ENCODE results near the gene ZNF564. TPM values are rescaled to one million over a fixed set of nuclear protein-coding genes. Genes with fewer than 3 reads are reported as not detected.
"Not testable (repeated sequence)": the region's sequence is repeated elsewhere in the genome, so short reads cannot be mapped to it uniquely, and the experiment has no call there.

The ZNF564 gene
- total RNA-seq, 1 donor from 2014 or later: 18.8 TPM

- Mint-ChIP-seq H3K4me3 (ENCODE audit: unreplicated experiment) (no peak overlapping the region), H3K27me3 (ENCODE audit: unreplicated experiment) (peaks cover 5% of the 10 kb centered on the region), H3K4me1 (ENCODE audit: unreplicated experiment) (no peaks in the 10 kb centered on the region), H3K36me3 (ENCODE audit: low read depth, unreplicated experiment) (peaks cover 29% of the 10 kb centered on the region), H3K9me3 (ENCODE audit: unreplicated experiment) (peaks cover 11% of the 10 kb centered on the region), H3K27ac (ENCODE audit: unreplicated experiment) (no peak overlapping the region)
- DNase-seq (ENCODE audit: low spot score): no peak
- TF ChIP-seq, protein P1, sequence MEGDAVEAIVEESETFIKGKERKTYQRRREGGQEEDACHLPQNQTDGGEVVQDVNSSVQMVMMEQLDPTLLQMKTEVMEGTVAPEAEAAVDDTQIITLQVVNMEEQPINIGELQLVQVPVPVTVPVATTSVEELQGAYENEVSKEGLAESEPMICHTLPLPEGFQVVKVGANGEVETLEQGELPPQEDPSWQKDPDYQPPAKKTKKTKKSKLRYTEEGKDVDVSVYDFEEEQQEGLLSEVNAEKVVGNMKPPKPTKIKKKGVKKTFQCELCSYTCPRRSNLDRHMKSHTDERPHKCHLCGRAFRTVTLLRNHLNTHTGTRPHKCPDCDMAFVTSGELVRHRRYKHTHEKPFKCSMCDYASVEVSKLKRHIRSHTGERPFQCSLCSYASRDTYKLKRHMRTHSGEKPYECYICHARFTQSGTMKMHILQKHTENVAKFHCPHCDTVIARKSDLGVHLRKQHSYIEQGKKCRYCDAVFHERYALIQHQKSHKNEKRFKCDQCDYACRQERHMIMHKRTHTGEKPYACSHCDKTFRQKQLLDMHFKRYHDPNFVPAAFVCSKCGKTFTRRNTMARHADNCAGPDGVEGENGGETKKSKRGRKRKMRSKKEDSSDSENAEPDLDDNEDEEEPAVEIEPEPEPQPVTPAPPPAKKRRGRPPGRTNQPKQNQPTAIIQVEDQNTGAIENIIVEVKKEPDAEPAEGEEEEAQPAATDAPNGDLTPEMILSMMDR (IDR thresholded peaks at IDR 0.05; ENCODE audit: unreplicated experiment): no peak
These were observed 37.7 kb downstream of the ZNF564 start for GRCh38 chr19:12513531-12514061.

DNA sequence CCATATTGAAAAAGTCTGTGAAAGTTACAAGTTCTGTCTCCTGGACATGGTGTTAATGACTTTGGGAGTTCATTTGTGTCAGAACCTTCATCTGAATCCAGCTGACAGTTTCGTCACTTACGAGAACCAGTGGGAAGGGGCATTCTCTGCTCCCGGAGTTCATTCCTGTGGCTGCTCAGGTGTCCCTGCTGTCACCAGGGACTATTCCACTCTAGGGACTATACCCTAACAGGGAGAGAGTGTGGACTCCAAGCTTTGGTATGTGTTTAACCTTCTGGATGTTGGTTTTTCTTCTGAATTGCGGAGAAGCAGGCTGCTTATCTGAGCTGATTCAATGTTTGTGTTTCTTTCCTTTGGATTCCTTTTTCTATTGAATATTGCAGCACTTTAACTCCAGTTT is 54.2 kb downstream of the ZNF564 start:
- DNase-seq (ENCODE audit: low spot score): no peak
- peaks cover 7% of the 10 kb centered on the region for H3K27me3 Mint-ChIP-seq (ENCODE audit: unreplicated experiment)
- H3K9me3 Mint-ChIP-seq (ENCODE audit: unreplicated experiment): peaks cover 5% of the 10 kb centered on the region
- peaks cover 7% of the 10 kb centered on the region for H3K4me1 Mint-ChIP-seq (ENCODE audit: unreplicated experiment)
- H3K27ac Mint-ChIP-seq (ENCODE audit: unreplicated experiment): no peak overlapping the region
- TF ChIP-seq, protein P1 (IDR thresholded peaks at IDR 0.05; ENCODE audit: unreplicated experiment): no peak
- no peak overlapping the region for H3K4me3 Mint-ChIP-seq (ENCODE audit: unreplicated experiment)
- peaks cover 4% of the 10 kb centered on the region for H3K36me3 Mint-ChIP-seq (ENCODE audit: low read depth, unreplicated experiment)

GRCh38 chr19:12496480-12496879 is 54.8 kb downstream of the ZNF564 start:
- DNase-seq (ENCODE audit: low spot score): no peak
- H3K4me1 Mint-ChIP-seq (ENCODE audit: unreplicated experiment): peaks cover 7% of the 10 kb centered on the region
- TF ChIP-seq, protein P1 (IDR thresholded peaks at IDR 0.05; ENCODE audit: unreplicated experiment): no peak
- no peak overlapping the region for H3K4me3 Mint-ChIP-seq (ENCODE audit: unreplicated experiment)
- H3K9me3 Mint-ChIP-seq (ENCODE audit: unreplicated experiment): peaks cover 5% of the 10 kb centered on the region
- H3K27me3 Mint-ChIP-seq (ENCODE audit: unreplicated experiment): peaks cover 7% of the 10 kb centered on the region
- H3K27ac Mint-ChIP-seq (ENCODE audit: unreplicated experiment): no peak overlapping the region
- peaks cover 4% of the 10 kb centered on the region for H3K36me3 Mint-ChIP-seq (ENCODE audit: low read depth, unreplicated experiment)

DNA sequence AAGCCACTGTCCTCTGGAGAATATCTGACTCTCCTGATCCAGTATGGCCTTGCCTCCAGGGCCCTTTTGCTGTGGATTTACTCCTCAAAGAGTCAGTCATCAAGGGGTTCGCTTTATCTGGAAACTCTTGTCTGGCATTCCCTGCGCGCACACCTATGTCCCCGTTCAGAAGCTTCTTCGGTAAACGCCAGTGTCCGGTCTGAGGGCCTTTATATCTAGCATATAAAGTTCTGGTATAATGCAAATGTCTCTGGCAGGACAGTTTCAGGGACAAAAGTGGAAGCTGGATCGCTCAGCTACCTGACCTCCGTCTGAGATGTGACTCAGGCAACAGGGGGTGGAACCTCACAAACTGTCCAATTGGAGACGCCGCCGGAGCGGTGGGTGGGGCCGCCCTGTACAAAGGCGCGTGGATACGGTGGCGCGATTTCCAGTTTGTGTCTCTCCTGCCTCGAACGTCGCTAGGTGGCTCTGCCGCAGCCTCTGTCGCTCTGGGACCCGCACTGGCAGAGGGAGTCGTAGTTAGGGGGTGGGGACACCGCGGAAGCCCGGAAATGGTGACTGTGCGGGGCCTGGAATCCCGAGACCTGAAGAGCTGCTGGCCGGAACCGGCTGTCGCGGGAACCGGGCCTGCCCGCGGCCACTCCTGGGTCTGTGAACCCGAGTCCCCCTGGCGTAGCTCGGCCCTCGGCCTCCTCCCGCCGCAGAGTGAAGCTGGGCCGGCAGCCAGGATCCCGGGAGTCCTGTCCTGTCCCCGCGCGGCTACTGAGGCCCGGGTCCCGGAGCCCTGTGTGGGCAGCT is 56.1 kb downstream of the ZNF564 start:
- Mint-ChIP-seq H3K27ac (ENCODE audit: unreplicated experiment) (peak overlapping the region; percentile 92), H3K9me3 (ENCODE audit: unreplicated experiment) (peaks cover 5% of the 10 kb centered on the region), H3K4me1 (ENCODE audit: unreplicated experiment) (peaks cover 7% of the 10 kb centered on the region), H3K36me3 (ENCODE audit: low read depth, unreplicated experiment) (peaks cover 4% of the 10 kb centered on the region), H3K27me3 (ENCODE audit: unreplicated experiment) (peaks cover 7% of the 10 kb centered on the region), H3K4me3 (ENCODE audit: unreplicated experiment) (peak overlapping the region; percentile 92)
- DNase-seq (ENCODE audit: low spot score): peak; percentile 86
- TF ChIP-seq, protein P1 (IDR thresholded peaks at IDR 0.05; ENCODE audit: unreplicated experiment): no peak

DNA sequence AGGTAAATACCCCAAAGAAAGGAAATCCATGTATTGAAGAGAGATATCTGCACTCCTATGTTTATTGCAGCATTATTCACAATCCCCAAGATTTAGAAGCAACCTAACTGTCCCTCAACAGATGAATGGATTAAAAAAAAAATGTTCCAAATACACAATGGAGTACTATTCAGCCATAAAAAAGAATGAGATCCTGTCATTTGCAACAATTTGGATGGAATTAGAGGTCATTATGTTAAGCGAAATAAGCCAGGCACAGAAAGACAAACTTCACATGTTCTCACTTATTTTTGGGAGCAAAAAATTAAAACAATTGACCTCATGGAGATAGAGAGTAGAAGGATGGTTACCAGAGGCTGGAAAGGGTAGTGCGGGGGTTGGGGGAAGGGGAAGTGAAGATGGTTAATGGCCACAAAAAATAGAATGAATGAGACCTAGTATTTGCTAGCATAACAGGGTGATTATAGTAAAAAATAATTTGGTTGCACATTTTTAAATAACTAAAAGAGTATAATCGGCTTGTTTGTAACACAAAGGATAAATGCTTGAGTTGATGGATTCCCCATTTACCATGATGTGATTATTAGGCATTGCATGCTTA is 56.9 kb downstream of the ZNF564 start:
- TF ChIP-seq, protein P1 (IDR thresholded peaks at IDR 0.05; ENCODE audit: unreplicated experiment): no peak
- no peak for DNase-seq (ENCODE audit: low spot score)
- peak overlapping the region; percentile 78 for H3K4me3 Mint-ChIP-seq (ENCODE audit: unreplicated experiment)
- peaks cover 5% of the 10 kb centered on the region for H3K9me3 Mint-ChIP-seq (ENCODE audit: unreplicated experiment)
- H3K27ac Mint-ChIP-seq (ENCODE audit: unreplicated experiment): peak overlapping the region; percentile 54
- peaks cover 7% of the 10 kb centered on the region for H3K4me1 Mint-ChIP-seq (ENCODE audit: unreplicated experiment)
- peaks cover 4% of the 10 kb centered on the region for H3K36me3 Mint-ChIP-seq (ENCODE audit: low read depth, unreplicated experiment)
- H3K27me3 Mint-ChIP-seq (ENCODE audit: unreplicated experiment): peaks cover 5% of the 10 kb centered on the region

DNA sequence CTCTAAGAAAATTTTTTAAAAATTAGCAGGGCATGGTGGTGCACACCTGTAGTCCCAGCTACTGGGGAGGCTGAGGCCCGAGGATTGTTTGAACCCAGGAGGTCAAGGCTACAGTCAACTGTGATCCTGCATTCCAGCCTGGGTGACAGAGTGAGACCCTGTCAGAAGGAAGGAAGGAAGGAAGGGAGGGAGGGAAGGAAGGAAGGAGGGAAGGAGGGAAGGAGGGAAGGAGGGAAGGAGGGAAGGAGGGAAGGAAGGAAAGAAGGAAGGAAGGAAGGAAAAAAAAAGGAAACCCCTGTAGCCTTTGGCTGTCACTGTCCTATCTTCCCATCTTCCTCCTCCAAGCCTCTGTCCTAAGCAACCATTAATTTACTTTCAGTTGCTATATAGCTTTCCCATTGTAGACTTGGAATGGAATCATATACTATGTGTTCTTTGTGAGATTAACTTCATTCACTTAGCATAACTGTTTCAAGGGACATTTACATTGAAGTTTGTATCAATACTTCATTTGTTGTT is 65.0 kb downstream of the ZNF564 start:
- H3K36me3 Mint-ChIP-seq (ENCODE audit: low read depth, unreplicated experiment); DNase-seq (ENCODE audit: low spot score); H3K27ac Mint-ChIP-seq (ENCODE audit: unreplicated experiment); H3K9me3 Mint-ChIP-seq (ENCODE audit: unreplicated experiment); H3K27me3 Mint-ChIP-seq (ENCODE audit: unreplicated experiment); H3K4me3 Mint-ChIP-seq (ENCODE audit: unreplicated experiment): not testable (repeated sequence)
- peaks cover 14% of the 10 kb centered on the region for H3K4me1 Mint-ChIP-seq (ENCODE audit: unreplicated experiment)
